A204.1 (cell line): ENCODE data around the gene SPAG16.

ENCODE experiments used
- FAIRE-seq: peaks from 2 replicates; lab custom pipeline; 2012; peaks lifted over from hg19 to GRCh38; lab: Jason Lieb, UNC

SPAG16 gene

GRCh38 chr2:214293593-214293992 lies 1009.3 kb downstream of the SPAG16 start:
- FAIRE-seq = no peak

GRCh38 chr2:214294426-214294825 lies 1010.2 kb downstream of the SPAG16 start:
- no peak for FAIRE-seq

GRCh38 chr2:214297423-214297822 lies 1013.2 kb downstream of the SPAG16 start:
- no peak for FAIRE-seq

GRCh38 chr2:214310319-214310718 lies 1026.1 kb downstream of the SPAG16 start:
- no peak for FAIRE-seq

- no peak for FAIRE-seq
Measured at GRCh38 chr2:214311031-214311533, 1026.8 kb downstream of the SPAG16 start.

- FAIRE-seq = peak; percentile 3
Measured at GRCh38 chr2:214311931-214312749, 1027.9 kb downstream of the SPAG16 start.

- no peak for FAIRE-seq
Measured at GRCh38 chr2:214315324-214315723, 1031.1 kb downstream of the SPAG16 start.

GRCh38 chr2:214320211-214320610 lies 1035.9 kb downstream of the SPAG16 start:
- no peak for FAIRE-seq

- FAIRE-seq = no peak
Measured at GRCh38 chr2:214322662-214323061, 1038.4 kb downstream of the SPAG16 start.

GRCh38 chr2:214325404-214325803 lies 1041.1 kb downstream of the SPAG16 start:
- FAIRE-seq = no peak

GRCh38 chr2:214328941-214329340 lies 1044.7 kb downstream of the SPAG16 start:
- no peak for FAIRE-seq

GRCh38 chr2:214341646-214342045 lies 1057.4 kb downstream of the SPAG16 start:
- no peak for FAIRE-seq

- FAIRE-seq = no peak
Measured at GRCh38 chr2:214358506-214358905, 1074.2 kb downstream of the SPAG16 start.

- no peak for FAIRE-seq
Measured at GRCh38 chr2:214361116-214361515, 1076.9 kb downstream of the SPAG16 start.

- FAIRE-seq = no peak
Measured at GRCh38 chr2:214365549-214365948, 1081.3 kb downstream of the SPAG16 start.

- FAIRE-seq = no peak
Measured at GRCh38 chr2:214367171-214367570, 1082.9 kb downstream of the SPAG16 start.

GRCh38 chr2:214376618-214377285 lies 1092.5 kb downstream of the SPAG16 start:
- FAIRE-seq = no peak

- no peak for FAIRE-seq
Measured at GRCh38 chr2:214377286-214377624, 1093.0 kb downstream of the SPAG16 start.

GRCh38 chr2:214378455-214379103 lies 1094.3 kb downstream of the SPAG16 start:
- no peak for FAIRE-seq

GRCh38 chr2:214379227-214379626 lies 1095.0 kb downstream of the SPAG16 start:
- no peak for FAIRE-seq

- no peak for FAIRE-seq
Measured at GRCh38 chr2:214380681-214381080, 1096.4 kb downstream of the SPAG16 start.

GRCh38 chr2:214382229-214382628 lies 1098.0 kb downstream of the SPAG16 start:
- FAIRE-seq = no peak

- no peak for FAIRE-seq
Measured at GRCh38 chr2:214386720-214387119, 1102.5 kb downstream of the SPAG16 start.
